ENCODE data around the gene HJV. TPM values are rescaled to one million over a fixed set of nuclear protein-coding genes. Genes with fewer than 3 reads are reported as not detected.

The HJV gene
- total and polyA plus RNA-seq, 2 of the 13 experiments (the other 11 are each of a cell fraction or from before 2014, with no cell fraction given): 0.18 TPM; not detected in 1

DNA sequence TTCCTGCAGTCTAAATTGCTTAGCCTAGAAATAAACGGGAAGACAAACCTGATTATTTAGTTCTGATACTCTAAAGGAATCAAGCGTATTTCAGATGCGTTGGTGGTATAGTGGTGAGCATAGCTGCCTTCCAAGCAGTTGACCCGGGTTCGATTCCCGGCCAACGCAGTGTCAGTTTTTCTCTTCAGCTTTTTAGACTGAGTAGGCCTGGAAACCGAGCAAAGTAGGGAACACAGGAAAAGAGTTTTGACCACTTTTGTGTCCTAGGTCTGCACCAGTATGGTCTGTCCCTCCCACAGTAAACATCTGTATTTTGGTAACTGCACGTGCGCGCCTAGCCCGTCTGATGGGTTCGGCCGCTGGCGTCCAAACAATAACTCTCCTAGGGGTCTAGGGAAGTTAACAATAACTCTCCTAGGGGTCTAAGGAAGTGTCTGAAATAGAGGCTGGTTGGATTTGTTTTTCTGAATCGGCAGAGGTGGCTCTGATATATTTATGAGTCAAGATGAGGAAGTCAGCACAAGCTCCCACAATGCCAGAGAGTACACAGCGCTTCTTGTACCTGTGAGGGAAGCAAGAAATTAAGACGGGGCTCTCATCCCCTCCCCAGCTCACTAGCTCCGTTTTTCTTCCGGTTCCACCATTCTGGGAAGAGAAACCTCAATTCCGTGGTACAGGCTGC is 15.6 kb upstream of the HJV start (continued):
- TF ChIP-seq, protein P1, sequence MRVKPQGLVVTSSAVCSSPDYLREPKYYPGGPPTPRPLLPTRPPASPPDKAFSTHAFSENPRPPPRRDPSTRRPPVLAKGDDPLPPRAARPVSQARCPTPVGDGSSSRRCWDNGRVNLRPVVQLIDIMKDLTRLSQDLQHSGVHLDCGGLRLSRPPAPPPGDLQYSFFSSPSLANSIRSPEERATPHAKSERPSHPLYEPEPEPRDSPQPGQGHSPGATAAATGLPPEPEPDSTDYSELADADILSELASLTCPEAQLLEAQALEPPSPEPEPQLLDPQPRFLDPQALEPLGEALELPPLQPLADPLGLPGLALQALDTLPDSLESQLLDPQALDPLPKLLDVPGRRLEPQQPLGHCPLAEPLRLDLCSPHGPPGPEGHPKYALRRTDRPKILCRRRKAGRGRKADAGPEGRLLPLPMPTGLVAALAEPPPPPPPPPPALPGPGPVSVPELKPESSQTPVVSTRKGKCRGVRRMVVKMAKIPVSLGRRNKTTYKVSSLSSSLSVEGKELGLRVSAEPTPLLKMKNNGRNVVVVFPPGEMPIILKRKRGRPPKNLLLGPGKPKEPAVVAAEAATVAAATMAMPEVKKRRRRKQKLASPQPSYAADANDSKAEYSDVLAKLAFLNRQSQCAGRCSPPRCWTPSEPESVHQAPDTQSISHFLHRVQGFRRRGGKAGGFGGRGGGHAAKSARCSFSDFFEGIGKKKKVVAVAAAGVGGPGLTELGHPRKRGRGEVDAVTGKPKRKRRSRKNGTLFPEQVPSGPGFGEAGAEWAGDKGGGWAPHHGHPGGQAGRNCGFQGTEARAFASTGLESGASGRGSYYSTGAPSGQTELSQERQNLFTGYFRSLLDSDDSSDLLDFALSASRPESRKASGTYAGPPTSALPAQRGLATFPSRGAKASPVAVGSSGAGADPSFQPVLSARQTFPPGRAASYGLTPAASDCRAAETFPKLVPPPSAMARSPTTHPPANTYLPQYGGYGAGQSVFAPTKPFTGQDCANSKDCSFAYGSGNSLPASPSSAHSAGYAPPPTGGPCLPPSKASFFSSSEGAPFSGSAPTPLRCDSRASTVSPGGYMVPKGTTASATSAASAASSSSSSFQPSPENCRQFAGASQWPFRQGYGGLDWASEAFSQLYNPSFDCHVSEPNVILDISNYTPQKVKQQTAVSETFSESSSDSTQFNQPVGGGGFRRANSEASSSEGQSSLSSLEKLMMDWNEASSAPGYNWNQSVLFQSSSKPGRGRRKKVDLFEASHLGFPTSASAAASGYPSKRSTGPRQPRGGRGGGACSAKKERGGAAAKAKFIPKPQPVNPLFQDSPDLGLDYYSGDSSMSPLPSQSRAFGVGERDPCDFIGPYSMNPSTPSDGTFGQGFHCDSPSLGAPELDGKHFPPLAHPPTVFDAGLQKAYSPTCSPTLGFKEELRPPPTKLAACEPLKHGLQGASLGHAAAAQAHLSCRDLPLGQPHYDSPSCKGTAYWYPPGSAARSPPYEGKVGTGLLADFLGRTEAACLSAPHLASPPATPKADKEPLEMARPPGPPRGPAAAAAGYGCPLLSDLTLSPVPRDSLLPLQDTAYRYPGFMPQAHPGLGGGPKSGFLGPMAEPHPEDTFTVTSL (CRISPR knock-in tag; IDR thresholded peaks at IDR 0.05; ENCODE audit: borderline replicate concordance): 0 out of 2 replicates have a peak, but pooled peaks have one; percentile 22
- TF ChIP-seq, protein P2, sequence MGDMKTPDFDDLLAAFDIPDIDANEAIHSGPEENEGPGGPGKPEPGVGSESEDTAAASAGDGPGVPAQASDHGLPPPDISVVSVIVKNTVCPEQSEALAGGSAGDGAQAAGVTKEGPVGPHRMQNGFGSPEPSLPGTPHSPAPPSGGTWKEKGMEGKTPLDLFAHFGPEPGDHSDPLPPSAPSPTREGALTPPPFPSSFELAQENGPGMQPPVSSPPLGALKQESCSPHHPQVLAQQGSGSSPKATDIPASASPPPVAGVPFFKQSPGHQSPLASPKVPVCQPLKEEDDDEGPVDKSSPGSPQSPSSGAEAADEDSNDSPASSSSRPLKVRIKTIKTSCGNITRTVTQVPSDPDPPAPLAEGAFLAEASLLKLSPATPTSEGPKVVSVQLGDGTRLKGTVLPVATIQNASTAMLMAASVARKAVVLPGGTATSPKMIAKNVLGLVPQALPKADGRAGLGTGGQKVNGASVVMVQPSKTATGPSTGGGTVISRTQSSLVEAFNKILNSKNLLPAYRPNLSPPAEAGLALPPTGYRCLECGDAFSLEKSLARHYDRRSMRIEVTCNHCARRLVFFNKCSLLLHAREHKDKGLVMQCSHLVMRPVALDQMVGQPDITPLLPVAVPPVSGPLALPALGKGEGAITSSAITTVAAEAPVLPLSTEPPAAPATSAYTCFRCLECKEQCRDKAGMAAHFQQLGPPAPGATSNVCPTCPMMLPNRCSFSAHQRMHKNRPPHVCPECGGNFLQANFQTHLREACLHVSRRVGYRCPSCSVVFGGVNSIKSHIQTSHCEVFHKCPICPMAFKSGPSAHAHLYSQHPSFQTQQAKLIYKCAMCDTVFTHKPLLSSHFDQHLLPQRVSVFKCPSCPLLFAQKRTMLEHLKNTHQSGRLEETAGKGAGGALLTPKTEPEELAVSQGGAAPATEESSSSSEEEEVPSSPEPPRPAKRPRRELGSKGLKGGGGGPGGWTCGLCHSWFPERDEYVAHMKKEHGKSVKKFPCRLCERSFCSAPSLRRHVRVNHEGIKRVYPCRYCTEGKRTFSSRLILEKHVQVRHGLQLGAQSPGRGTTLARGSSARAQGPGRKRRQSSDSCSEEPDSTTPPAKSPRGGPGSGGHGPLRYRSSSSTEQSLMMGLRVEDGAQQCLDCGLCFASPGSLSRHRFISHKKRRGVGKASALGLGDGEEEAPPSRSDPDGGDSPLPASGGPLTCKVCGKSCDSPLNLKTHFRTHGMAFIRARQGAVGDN (CRISPR knock-in tag; IDR thresholded peaks at IDR 0.05): no peak
- TF ChIP-seq XRCC5 (optimal IDR thresholded peaks at IDR 0.05; ENCODE audit: low read length) (peak; percentile 14), MED1 (CRISPR knock-in tag; IDR thresholded peaks at IDR 0.05) (peak; percentile 18; the same call in 1 of the 2 replicates), TEAD3 (CRISPR knock-in tag; optimal IDR thresholded peaks at IDR 0.05; ENCODE audit: borderline replicate concordance) (peak; percentile 20), CHD4 (IDR thresholded peaks at IDR 0.05; ENCODE audit: borderline replicate concordance, low read length) (peak; percentile 63; the same call in 1 of the 2 replicates), SCMH1 (CRISPR knock-in tag; IDR thresholded peaks at IDR 0.05; ENCODE audit: borderline replicate concordance) (no peak), GABPB1 (CRISPR knock-in tag; IDR thresholded peaks at IDR 0.05) (no peak; the same call in 1 of the 2 replicates), ZNF766 (CRISPR knock-in tag; IDR thresholded peaks at IDR 0.05; ENCODE audit: borderline replicate concordance) (no peak), FOXA1 (IDR thresholded peaks at IDR 0.05) (no peak), FOXA1 (CRISPR knock-in tag; IDR thresholded peaks at IDR 0.05) (no peak), YY1 (IDR thresholded peaks at IDR 0.05; ENCODE audit: insufficient read depth, insufficient replicate concordance, low read depth, low read length) (peak; percentile 19), NCOA2 (CRISPR knock-in tag; IDR thresholded peaks at IDR 0.05) (peak; percentile 63), ZNF331 (CRISPR knock-in tag; IDR thresholded peaks at IDR 0.05) (peak; percentile 65)
- TF ChIP-seq, protein P3, sequence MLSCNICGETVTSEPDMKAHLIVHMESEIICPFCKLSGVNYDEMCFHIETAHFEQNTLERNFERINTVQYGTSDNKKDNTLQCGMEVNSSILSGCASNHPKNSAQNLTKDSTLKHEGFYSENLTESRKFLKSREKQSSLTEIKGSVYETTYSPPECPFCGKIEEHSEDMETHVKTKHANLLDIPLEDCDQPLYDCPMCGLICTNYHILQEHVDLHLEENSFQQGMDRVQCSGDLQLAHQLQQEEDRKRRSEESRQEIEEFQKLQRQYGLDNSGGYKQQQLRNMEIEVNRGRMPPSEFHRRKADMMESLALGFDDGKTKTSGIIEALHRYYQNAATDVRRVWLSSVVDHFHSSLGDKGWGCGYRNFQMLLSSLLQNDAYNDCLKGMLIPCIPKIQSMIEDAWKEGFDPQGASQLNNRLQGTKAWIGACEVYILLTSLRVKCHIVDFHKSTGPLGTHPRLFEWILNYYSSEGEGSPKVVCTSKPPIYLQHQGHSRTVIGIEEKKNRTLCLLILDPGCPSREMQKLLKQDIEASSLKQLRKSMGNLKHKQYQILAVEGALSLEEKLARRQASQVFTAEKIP (CRISPR knock-in tag; IDR thresholded peaks at IDR 0.05; ENCODE audit: borderline replicate concordance): no peak
- TF ChIP-seq, protein P4, sequence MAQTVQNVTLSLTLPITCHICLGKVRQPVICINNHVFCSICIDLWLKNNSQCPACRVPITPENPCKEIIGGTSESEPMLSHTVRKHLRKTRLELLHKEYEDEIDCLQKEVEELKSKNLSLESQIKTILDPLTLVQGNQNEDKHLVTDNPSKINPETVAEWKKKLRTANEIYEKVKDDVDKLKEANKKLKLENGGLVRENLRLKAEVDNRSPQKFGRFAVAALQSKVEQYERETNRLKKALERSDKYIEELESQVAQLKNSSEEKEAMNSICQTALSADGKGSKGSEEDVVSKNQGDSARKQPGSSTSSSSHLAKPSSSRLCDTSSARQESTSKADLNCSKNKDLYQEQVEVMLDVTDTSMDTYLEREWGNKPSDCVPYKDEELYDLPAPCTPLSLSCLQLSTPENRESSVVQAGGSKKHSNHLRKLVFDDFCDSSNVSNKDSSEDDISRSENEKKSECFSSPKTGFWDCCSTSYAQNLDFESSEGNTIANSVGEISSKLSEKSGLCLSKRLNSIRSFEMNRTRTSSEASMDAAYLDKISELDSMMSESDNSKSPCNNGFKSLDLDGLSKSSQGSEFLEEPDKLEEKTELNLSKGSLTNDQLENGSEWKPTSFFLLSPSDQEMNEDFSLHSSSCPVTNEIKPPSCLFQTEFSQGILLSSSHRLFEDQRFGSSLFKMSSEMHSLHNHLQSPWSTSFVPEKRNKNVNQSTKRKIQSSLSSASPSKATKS (CRISPR knock-in tag; IDR thresholded peaks at IDR 0.05): no peak
